ENCODE data around the gene ADGRE1. TPM values are rescaled to one million over a fixed set of nuclear protein-coding genes. Genes with fewer than 3 reads are reported as not detected.

ADGRE1 gene
- polyA plus RNA-seq (2013), result not detected in 2 replicates

- no CpG with 5 or more reads among the region's 4 CpGs for WGBS (ENCODE audit: extremely low coverage, insufficient coverage, insufficient read length)
- no peak within 1 kb of the TSS for H2BK12ac ChIP-seq (ENCODE audit: low read length)
- H3K4ac ChIP-seq (ENCODE audit: low read depth, low read length), result no peak within 1 kb of the TSS
- H3K36me3 ChIP-seq (ENCODE audit: control insufficient read depth in 1 of 2, insufficient read depth in 2 of 2, low read length in 2 of 2), result no peaks in the 10 kb centered on the region
- H4K12ac ChIP-seq (ENCODE audit: low read depth, low read length), result no peak within 1 kb of the TSS
- H3K4me2 ChIP-seq (ENCODE audit: low read length), result no peak within 1 kb of the TSS
- H3K23ac ChIP-seq (ENCODE audit: low read length), result no peak within 1 kb of the TSS
- H3K4me1 ChIP-seq (ENCODE audit: control insufficient read depth in 1 of 2, insufficient read depth in 2 of 2, low read length in 2 of 2), result no peaks in the 10 kb centered on the region
- H4K8ac ChIP-seq (ENCODE audit: low read depth, low read length), result no peak within 1 kb of the TSS
- H4K91ac ChIP-seq (ENCODE audit: low read depth, low read length), result no peak within 1 kb of the TSS
- H2AFZ ChIP-seq (ENCODE audit: insufficient read depth, low read length, poor library complexity), result no peak within 1 kb of the TSS
- no peak within 1 kb of the TSS for H2AK5ac ChIP-seq (ENCODE audit: low read length)
- DNase-seq, result no peak
- H3K27ac ChIP-seq (ENCODE audit: low read depth, low read length), result no peak within 1 kb of the TSS
- H3K27me3 ChIP-seq (ENCODE audit: insufficient read depth, low read length), result no peaks in the 10 kb centered on the region
- no peak within 1 kb of the TSS for H2BK120ac ChIP-seq (ENCODE audit: insufficient read depth, low read length, poor library complexity)
- H3K9ac ChIP-seq (ENCODE audit: low read length), result no peak within 1 kb of the TSS
- no peaks in the 10 kb centered on the region for H3K79me1 ChIP-seq (ENCODE audit: low read length)
- H3K18ac ChIP-seq (ENCODE audit: low read length), result no peak within 1 kb of the TSS
- no peak within 1 kb of the TSS for H2BK5ac ChIP-seq (ENCODE audit: low read depth, low read length, poor library complexity)
- H3K79me2 ChIP-seq (ENCODE audit: control insufficient read depth, insufficient read depth, low read length, poor library complexity), result no peaks in the 10 kb centered on the region
- H3K14ac ChIP-seq (ENCODE audit: low read length), result no peak within 1 kb of the TSS
- H3K9me3 ChIP-seq (ENCODE audit: insufficient read depth, low read depth, low read length), result peaks cover 14% of the 10 kb centered on the region
- no peak within 1 kb of the TSS for H3K4me3 ChIP-seq (ENCODE audit: low read depth, low read length)
These were observed at the start of gene ADGRE1 for GRCh38 chr19:6887316-6887715. TSS of gene ADGRE1 (plus strand) at chr19:6887579. CDS start at chr19:6887609, 30 bp downstream.

GRCh38 chr19:6838062-6838655 is 49.2 kb upstream of the ADGRE1 start:
- Histone ChIP-seq H3K4ac (ENCODE audit: low read depth, low read length) (no peak overlapping the region), H4K91ac (ENCODE audit: low read depth, low read length) (no peak overlapping the region), H3K9me3 (ENCODE audit: insufficient read depth, low read depth, low read length) (peaks cover 4% of the 10 kb centered on the region), H3K18ac (ENCODE audit: low read length) (no peak overlapping the region), H3K4me1 (ENCODE audit: control insufficient read depth in 1 of 2, insufficient read depth in 2 of 2, low read length in 2 of 2) (no peaks in the 10 kb centered on the region), H2AK5ac (ENCODE audit: low read length) (no peak overlapping the region), H3K23ac (ENCODE audit: low read length) (no peak overlapping the region), H3K79me1 (ENCODE audit: low read length) (no peaks in the 10 kb centered on the region), H2BK12ac (ENCODE audit: low read length) (no peak overlapping the region), H4K8ac (ENCODE audit: low read depth, low read length) (no peak overlapping the region), H3K9ac (ENCODE audit: low read length) (no peak overlapping the region), H2BK5ac (ENCODE audit: low read depth, low read length, poor library complexity) (no peak overlapping the region), H3K4me2 (ENCODE audit: low read length) (no peak overlapping the region), H3K79me2 (ENCODE audit: control insufficient read depth, insufficient read depth, low read length, poor library complexity) (no peaks in the 10 kb centered on the region), H2AFZ (ENCODE audit: insufficient read depth, low read length, poor library complexity) (no peak overlapping the region), H3K36me3 (ENCODE audit: control insufficient read depth in 1 of 2, insufficient read depth in 2 of 2, low read length in 2 of 2) (no peaks in the 10 kb centered on the region), H3K4me3 (ENCODE audit: low read depth, low read length) (no peak overlapping the region), H3K14ac (ENCODE audit: low read length) (no peak overlapping the region), H4K12ac (ENCODE audit: low read depth, low read length) (no peak overlapping the region), H3K27ac (ENCODE audit: low read depth, low read length) (no peak overlapping the region), H3K27me3 (ENCODE audit: insufficient read depth, low read length) (no peaks in the 10 kb centered on the region), H2BK120ac (ENCODE audit: insufficient read depth, low read length, poor library complexity) (no peak overlapping the region)
- 100% methylated on average over 2 of the region's 3 CpGs for WGBS (ENCODE audit: extremely low coverage, insufficient coverage, insufficient read length)
- no peak for DNase-seq

- Histone ChIP-seq H2BK12ac (ENCODE audit: low read length) (no peak overlapping the region), H3K4me1 (ENCODE audit: control insufficient read depth in 1 of 2, insufficient read depth in 2 of 2, low read length in 2 of 2) (no peaks in the 10 kb centered on the region), H2BK5ac (ENCODE audit: low read depth, low read length, poor library complexity) (no peak overlapping the region), H3K14ac (ENCODE audit: low read length) (no peak overlapping the region), H3K4me3 (ENCODE audit: low read depth, low read length) (no peak overlapping the region), H2AFZ (ENCODE audit: insufficient read depth, low read length, poor library complexity) (no peak overlapping the region), H3K9ac (ENCODE audit: low read length) (no peak overlapping the region), H3K18ac (ENCODE audit: low read length) (no peak overlapping the region), H3K27me3 (ENCODE audit: insufficient read depth, low read length) (no peaks in the 10 kb centered on the region), H2BK120ac (ENCODE audit: insufficient read depth, low read length, poor library complexity) (no peak overlapping the region), H3K4ac (ENCODE audit: low read depth, low read length) (no peak overlapping the region), H2AK5ac (ENCODE audit: low read length) (no peak overlapping the region), H3K36me3 (ENCODE audit: control insufficient read depth in 1 of 2, insufficient read depth in 2 of 2, low read length in 2 of 2) (no peaks in the 10 kb centered on the region), H3K27ac (ENCODE audit: low read depth, low read length) (no peak overlapping the region), H4K91ac (ENCODE audit: low read depth, low read length) (no peak overlapping the region), H3K79me1 (ENCODE audit: low read length) (no peaks in the 10 kb centered on the region), H3K79me2 (ENCODE audit: control insufficient read depth, insufficient read depth, low read length, poor library complexity) (no peaks in the 10 kb centered on the region), H4K12ac (ENCODE audit: low read depth, low read length) (no peak overlapping the region), H3K23ac (ENCODE audit: low read length) (no peak overlapping the region), H4K8ac (ENCODE audit: low read depth, low read length) (no peak overlapping the region), H3K4me2 (ENCODE audit: low read length) (no peak overlapping the region), H3K9me3 (ENCODE audit: insufficient read depth, low read depth, low read length) (no peaks in the 10 kb centered on the region)
- no peak for DNase-seq
- WGBS (ENCODE audit: extremely low coverage, insufficient coverage, insufficient read length), result no CpG with 5 or more reads among the region's 5 CpGs
These were observed 44.3 kb upstream of the ADGRE1 start for GRCh38 chr19:6842871-6843607.

GRCh38 chr19:6847828-6848200 is 39.6 kb upstream of the ADGRE1 start:
- DNase-seq, result no peak
- Histone ChIP-seq H2BK5ac (ENCODE audit: low read depth, low read length, poor library complexity) (no peak overlapping the region), H3K79me1 (ENCODE audit: low read length) (no peaks in the 10 kb centered on the region), H4K91ac (ENCODE audit: low read depth, low read length) (no peak overlapping the region), H3K23ac (ENCODE audit: low read length) (no peak overlapping the region), H3K4me2 (ENCODE audit: low read length) (no peak overlapping the region), H3K9me3 (ENCODE audit: insufficient read depth, low read depth, low read length) (no peaks in the 10 kb centered on the region), H3K79me2 (ENCODE audit: control insufficient read depth, insufficient read depth, low read length, poor library complexity) (no peaks in the 10 kb centered on the region), H4K8ac (ENCODE audit: low read depth, low read length) (no peak overlapping the region), H2BK120ac (ENCODE audit: insufficient read depth, low read length, poor library complexity) (no peak overlapping the region), H3K27me3 (ENCODE audit: insufficient read depth, low read length) (no peaks in the 10 kb centered on the region), H3K18ac (ENCODE audit: low read length) (no peak overlapping the region), H3K9ac (ENCODE audit: low read length) (no peak overlapping the region), H3K4me3 (ENCODE audit: low read depth, low read length) (no peak overlapping the region), H3K4ac (ENCODE audit: low read depth, low read length) (no peak overlapping the region), H2BK12ac (ENCODE audit: low read length) (no peak overlapping the region), H3K4me1 (ENCODE audit: control insufficient read depth in 1 of 2, insufficient read depth in 2 of 2, low read length in 2 of 2) (no peaks in the 10 kb centered on the region), H2AK5ac (ENCODE audit: low read length) (no peak overlapping the region), H3K27ac (ENCODE audit: low read depth, low read length) (no peak overlapping the region), H3K14ac (ENCODE audit: low read length) (no peak overlapping the region), H2AFZ (ENCODE audit: insufficient read depth, low read length, poor library complexity) (no peak overlapping the region), H4K12ac (ENCODE audit: low read depth, low read length) (no peak overlapping the region), H3K36me3 (ENCODE audit: control insufficient read depth in 1 of 2, insufficient read depth in 2 of 2, low read length in 2 of 2) (no peaks in the 10 kb centered on the region)
- no CpG with 5 or more reads among the region's 11 CpGs for WGBS (ENCODE audit: extremely low coverage, insufficient coverage, insufficient read length)
